Measurements from ENCODE around the gene LCNL1.

GRCh38 chr9:136955943-136956335 lies 26.9 kb upstream of the LCNL1 start:
- no peak for TF ChIP-seq CTCF (optimal IDR thresholded peaks at IDR 0.05 in 1 of 3, IDR thresholded peaks at IDR 0.05 in 1 of 3, conservative IDR thresholded peaks at IDR 0.05 in 1 of 3; ENCODE audit: extremely low read depth in 1 of 3, insufficient read depth in 2 of 3, low read length in 3 of 3)
- TF ChIP-seq EZH2 (IDR thresholded peaks at IDR 0.05; ENCODE audit: low read length), result no peak
